Endothelial cell of umbilical vein (primary cell): ENCODE measurements around the gene TUBGCP4.

Source experiments
- EZH2 ChIP-seq: IDR thresholded peaks from 2 replicates; pipeline ENCODE4 v1.6.1; 2012; ENCODE audit warnings: borderline replicate concordance, low read depth, mild to moderate bottlenecking, moderate library complexity, low read length, inconsistent platforms; ENCODE audit not compliant: severe bottlenecking
- FOS ChIP-seq: IDR thresholded peaks from 2 replicates; pipeline ENCODE4 v1.6.1; 2011; ENCODE audit warnings: mild to moderate bottlenecking, low read length, moderate library complexity, borderline replicate concordance; ENCODE audit not compliant: insufficient read depth
- JUN ChIP-seq: IDR thresholded peaks from 2 replicates; pipeline ENCODE4 v1.6.1; 2011; ENCODE audit warnings: borderline replicate concordance, low read depth; ENCODE audit not compliant: insufficient read length, insufficient read depth
- POLR2A ChIP-seq: IDR thresholded peaks from 2 replicates; pipeline ENCODE4 v1.6.1; 2012; ENCODE audit warnings: low read depth, mild to moderate bottlenecking, control low read depth, low read length
- TF ChIP-seq, protein P1 (sequence below), 2 donors: IDR thresholded peaks; 1 replicate in 1 of 2; 2 replicates in 1 of 2; pipeline ENCODE4 v1.5.1; 2011; ENCODE audit warnings: low read length in 2 of 2, mild to moderate bottlenecking in 2 of 2, moderate library complexity in 2 of 2, control low read depth in 1 of 2, inconsistent platforms in 1 of 2, low read depth in 1 of 2; ENCODE audit not compliant: insufficient read depth in 1 of 2; ENCODE audit errors: extremely low read depth in 1 of 2
- TF ChIP-seq, protein P2 (sequence below): IDR thresholded peaks from 2 replicates; pipeline ENCODE4 v1.6.1; 2011; ENCODE audit not compliant: insufficient read depth, insufficient read length

DNA sequence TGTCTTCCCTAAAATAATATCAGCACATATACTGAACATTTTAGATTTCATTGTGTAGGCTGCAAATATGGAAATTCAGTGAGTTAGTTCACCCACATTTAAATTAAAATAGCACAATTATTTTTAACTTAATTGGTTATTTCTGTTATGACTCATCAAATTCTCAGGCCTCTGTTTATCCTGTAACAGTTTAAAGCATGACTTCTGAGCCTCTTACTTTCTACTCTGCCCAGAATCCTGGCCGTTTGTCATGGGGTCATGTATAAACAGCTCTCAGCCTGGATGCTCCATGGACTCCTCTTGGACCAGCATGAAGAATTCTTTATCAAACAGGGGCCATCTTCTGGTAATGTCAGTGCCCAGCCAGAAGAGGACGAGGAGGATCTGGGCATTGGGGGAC lies 12.2 kb downstream of the TUBGCP4 start:
- TF ChIP-seq, protein P1, sequence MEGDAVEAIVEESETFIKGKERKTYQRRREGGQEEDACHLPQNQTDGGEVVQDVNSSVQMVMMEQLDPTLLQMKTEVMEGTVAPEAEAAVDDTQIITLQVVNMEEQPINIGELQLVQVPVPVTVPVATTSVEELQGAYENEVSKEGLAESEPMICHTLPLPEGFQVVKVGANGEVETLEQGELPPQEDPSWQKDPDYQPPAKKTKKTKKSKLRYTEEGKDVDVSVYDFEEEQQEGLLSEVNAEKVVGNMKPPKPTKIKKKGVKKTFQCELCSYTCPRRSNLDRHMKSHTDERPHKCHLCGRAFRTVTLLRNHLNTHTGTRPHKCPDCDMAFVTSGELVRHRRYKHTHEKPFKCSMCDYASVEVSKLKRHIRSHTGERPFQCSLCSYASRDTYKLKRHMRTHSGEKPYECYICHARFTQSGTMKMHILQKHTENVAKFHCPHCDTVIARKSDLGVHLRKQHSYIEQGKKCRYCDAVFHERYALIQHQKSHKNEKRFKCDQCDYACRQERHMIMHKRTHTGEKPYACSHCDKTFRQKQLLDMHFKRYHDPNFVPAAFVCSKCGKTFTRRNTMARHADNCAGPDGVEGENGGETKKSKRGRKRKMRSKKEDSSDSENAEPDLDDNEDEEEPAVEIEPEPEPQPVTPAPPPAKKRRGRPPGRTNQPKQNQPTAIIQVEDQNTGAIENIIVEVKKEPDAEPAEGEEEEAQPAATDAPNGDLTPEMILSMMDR (IDR thresholded peaks at IDR 0.05; ENCODE audit: extremely low read depth in 1 of 2, insufficient read depth in 1 of 2, low read depth in 1 of 2, low read length in 2 of 2): no peak
- TF ChIP-seq POLR2A (no peak), EZH2 (no peak), FOS (no peak), JUN (no peak)
- TF ChIP-seq, protein P2, sequence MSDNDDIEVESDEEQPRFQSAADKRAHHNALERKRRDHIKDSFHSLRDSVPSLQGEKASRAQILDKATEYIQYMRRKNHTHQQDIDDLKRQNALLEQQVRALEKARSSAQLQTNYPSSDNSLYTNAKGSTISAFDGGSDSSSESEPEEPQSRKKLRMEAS: no peak
